Stimulated activated CD8-positive, alpha-beta memory T cell treated with anti-CD3 and anti-CD28 coated beads, Interleukin-15, amount 100 ng/mL, for 4 hours (primary cell): ENCODE measurements around the gene CYB5R4.

Experiments
- DNase-seq, 2 donors: peaks; one replicate each; pipeline ENCODE4 v3.0.0-alpha.2; 2020; ENCODE audit warnings: low read depth in 2 of 2

CYB5R4 gene, protein sequence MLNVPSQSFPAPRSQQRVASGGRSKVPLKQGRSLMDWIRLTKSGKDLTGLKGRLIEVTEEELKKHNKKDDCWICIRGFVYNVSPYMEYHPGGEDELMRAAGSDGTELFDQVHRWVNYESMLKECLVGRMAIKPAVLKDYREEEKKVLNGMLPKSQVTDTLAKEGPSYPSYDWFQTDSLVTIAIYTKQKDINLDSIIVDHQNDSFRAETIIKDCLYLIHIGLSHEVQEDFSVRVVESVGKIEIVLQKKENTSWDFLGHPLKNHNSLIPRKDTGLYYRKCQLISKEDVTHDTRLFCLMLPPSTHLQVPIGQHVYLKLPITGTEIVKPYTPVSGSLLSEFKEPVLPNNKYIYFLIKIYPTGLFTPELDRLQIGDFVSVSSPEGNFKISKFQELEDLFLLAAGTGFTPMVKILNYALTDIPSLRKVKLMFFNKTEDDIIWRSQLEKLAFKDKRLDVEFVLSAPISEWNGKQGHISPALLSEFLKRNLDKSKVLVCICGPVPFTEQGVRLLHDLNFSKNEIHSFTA

DNA sequence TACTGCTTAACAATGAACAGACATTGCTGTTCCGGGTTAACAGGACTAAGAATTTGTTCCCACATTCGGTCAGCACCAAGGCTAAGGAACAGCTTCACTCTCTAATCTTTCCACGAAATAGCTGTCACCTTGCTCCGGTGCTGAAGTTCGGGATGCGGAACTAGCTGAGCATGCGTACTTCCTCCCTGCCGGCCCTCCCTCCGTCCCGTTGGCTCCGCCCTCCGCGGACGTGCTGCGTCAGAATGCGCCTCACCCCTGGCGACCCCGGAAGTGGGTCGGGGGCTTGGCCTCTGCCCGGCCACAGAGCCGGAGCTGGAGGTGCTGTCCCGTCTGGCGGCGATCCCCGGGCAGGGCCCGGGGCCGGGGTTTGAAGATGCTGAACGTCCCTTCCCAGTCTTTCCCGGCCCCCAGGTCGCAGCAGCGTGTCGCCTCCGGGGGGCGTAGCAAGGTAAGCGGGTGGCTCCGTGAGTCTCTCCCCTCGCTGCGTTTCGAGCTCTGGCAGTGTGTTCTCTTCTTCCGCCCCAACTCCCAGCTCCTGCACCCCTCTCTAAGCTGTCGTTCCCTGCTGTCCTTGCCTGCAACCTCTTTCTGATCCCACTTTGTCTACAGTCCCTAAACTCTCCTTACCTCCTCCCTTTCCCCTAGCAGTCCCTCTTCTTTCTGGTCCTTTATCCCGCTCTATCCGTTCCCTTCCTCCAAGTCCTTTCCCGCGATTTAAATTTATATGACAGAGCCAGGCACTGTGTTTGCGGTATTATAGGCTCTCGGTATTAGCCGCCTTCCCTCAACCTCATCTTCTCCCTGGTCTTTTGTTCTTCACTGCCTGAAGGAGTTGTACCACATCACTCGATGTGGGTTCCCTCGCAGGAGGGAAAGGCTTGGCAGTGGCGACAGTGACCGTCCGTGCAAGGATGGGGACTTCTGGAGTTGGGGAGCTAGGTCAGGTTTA, at the start of gene CYB5R4:
Gene CYB5R4, plus strand, starts transcription at position 280 of the 949 bp plus-strand sequence. Its CDS starts 94 bp downstream, at position 374.
- DNase-seq = peak; percentile 82 to 87

DNA sequence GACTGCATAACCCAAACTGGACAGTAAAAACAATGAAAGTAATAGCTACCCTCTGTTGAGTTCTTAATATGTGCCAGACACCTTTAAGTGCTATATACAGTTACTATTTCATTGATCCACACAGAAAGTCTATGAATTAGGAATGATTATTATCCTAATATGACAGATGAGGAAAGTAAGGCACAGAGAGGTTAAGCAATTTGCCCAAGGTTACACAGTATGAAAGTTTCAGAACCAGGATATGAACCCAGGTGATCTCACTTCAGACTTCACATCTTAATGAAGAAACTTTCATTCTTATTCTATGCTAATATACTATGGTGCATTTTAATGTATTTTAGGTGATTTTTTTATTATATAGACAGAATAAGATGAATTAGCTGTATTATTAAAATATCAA, 46.9 kb upstream of the CYB5R4 start:
- DNase-seq = no peak

- no peak for DNase-seq
Measured at GRCh38 chr6:83815631-83816272, 43.7 kb upstream of the CYB5R4 start.

DNA sequence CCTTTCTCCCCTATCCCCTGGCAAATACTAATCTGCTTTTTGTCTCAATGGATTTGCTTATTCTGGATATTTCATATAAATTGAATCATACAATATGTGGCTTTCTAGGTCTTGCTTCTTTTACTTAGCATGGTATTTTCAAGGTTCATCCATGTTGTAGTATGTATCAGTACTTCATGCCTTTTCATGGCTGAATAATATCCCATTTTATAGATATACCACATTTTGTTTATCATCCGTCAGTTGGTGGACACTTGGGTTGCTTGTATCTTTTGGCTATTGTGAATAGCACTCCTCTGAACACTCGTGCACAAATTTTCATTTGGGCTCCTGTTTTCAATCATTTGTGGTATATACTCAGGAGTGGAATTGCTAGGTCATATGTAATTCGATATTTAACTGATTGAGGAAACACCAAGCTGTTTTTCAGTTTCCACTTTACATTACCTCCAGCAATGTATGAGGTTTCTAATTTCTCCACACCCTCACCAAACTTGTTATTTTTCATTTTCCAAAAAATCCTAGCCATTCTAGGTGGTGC, 36.8 kb upstream of the CYB5R4 start:
- DNase-seq = no peak

DNA sequence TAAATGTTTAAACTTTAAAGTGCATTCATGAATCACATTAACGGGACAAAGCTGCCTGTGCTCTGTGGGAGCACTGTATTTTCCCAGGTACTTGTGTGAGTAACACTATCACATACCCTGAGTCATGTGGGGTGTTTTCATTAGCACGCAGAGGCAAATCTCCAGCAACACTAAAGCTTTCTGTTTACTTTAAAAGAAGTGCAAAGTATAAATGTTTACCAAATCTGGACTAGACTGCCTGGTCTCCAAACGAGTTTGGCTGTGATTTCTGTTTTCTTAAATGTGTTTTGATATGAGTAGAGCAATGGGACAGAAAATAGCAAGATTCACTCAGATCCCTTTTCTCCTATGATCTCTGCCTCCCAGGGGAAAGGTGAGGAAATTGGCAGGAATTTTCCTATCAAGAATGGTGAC, 35.1 kb upstream of the CYB5R4 start:
- DNase-seq = no peak

DNA sequence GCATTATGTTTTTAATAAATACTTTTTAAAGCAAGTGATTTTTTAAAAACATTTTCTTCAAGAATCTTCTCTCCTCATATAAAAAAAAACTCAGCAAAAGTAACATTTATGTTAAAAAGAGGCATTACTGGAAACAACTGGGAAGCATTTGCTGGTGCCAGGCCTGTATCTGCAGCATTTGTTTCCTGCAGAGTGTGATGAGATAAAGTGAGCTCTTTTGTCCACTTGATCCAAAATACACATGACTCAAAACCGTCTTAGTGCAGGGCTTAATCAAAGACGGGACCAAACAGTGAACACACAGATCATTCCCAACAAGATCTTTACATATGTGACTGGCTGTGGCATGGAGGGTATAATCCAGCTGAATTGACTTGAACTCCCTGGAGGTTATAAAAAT, 34.7 kb upstream of the CYB5R4 start:
- DNase-seq = no peak

DNA sequence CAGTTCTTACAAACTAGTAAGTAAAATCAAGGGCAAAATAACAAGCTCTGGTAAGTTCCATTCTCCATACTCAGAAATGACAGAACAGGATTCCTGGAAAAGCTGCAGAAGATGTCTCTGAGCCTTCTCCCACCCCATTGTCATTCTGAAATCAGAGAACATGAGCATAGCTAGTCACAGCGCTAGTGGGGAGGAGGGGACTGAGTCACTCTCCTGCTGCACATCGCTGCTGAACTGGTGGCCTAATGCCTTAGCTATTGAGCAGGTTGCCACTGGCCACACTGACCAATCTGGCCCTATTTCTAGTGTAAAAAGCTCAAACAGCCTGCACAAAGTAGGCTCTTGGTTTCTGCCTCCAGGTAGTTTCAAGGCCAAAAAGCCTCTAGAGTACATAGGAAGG, 32.4 kb upstream of the CYB5R4 start:
- no peak for DNase-seq

DNA sequence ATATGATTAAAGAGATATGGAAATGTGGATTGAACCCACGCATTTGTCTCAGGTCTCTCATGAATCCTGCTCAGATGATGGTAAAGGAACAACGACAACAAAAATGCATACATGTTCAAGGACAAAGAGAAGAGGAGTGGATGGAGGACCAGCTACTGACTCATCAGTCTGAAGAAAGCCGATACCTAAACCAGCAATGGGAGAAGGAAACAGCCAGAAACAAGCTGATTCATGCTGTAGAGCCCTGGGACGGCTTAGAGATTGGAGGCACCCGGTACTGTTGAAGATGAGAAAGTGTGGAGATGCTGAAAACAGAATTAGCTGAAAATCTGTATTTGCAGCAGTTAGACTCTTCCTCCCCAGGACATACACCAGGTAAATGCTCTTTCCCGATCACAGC, 20.8 kb upstream of the CYB5R4 start:
- no peak for DNase-seq

DNA sequence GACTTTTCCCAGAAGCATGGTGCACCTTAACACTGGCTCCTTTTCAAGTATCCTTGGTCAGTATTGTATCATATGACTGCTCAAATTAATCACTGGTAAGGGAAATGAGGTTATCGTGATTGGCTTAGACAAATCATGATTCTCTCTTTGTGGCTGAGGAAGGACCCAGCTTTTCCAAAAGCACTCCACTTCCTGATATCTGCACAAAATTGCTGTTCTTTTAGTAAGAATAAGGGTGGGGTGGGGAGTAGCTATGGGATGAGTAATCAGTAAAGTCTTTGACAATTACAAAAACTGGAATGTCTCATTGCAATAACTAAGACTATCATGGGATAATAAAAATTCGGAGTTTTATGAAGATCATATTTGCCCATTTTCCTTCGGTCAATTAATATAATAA, 15.3 kb upstream of the CYB5R4 start:
- no peak for DNase-seq

DNA sequence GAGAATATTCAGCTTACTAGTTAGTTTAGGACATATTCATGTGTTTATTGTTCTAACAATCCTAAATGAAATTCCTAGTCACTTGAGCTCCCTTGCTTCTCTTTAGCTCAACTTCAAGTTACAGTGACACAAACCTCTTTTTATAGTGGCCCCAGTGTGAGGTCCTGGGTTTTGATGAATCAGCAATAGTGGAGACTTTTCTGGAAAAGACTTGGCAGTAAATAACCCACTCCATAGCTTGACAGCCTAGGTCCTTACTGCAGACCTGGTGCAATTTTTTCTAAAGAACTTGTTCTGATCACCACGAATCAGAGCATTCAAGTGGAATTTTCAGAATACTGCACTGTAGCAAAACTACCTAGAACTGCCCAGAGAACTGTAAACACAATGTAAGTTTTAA, 13.2 kb upstream of the CYB5R4 start:
- no peak for DNase-seq

- DNase-seq = no peak
Measured at GRCh38 chr6:83847179-83847578, 12.3 kb upstream of the CYB5R4 start.

DNA sequence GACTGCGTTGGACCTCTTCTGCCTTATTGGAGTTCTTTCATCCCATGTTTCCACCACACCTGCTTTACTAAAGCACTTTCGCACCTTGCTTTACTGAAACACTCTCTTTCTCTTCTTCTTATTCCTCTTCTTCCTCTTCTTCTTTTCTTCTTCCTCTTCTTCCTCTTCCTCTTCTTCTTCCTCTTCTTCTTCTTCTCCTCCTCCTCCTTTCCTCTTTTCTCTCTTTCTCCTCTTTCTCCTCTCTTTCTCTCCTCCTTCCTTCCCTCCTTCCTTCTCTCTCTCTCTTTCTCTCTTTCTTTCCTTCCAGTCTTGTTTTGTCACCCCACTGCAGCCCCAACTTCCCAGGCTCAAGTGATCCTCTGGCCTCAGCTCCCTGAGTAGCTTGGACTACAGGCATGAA, 10.4 kb upstream of the CYB5R4 start:
- no peak for DNase-seq

DNA sequence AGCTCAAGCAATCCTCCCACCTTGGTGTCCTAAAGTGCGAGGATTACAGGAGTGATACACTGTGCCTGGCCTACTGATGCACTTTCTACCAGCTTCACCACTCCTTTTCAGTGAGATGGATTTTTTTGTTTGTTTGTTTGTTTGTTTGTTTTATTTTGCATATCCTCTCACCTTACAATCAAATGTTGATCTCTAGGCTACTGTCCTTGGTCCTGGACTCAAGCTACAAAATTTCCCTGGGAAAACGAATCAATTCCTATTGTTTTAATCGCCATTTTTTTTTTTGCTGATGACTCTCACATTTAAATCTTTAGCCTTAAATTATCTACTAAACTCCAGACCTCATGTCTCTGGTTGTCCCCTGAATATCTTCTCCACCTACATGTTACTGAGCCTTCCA, 9.9 kb upstream of the CYB5R4 start:
- no peak for DNase-seq

GRCh38 chr6:83852528-83853177, 6.8 kb upstream of the CYB5R4 start:
- DNase-seq = no peak

- no peak for DNase-seq
Measured at GRCh38 chr6:83853178-83854000, 6.1 kb upstream of the CYB5R4 start, which contains the start of gene RIPPLY2. Gene RIPPLY2, plus strand, starts transcription at chr6:83853360. Its CDS starts 57 bp downstream, at chr6:83853417.

DNA sequence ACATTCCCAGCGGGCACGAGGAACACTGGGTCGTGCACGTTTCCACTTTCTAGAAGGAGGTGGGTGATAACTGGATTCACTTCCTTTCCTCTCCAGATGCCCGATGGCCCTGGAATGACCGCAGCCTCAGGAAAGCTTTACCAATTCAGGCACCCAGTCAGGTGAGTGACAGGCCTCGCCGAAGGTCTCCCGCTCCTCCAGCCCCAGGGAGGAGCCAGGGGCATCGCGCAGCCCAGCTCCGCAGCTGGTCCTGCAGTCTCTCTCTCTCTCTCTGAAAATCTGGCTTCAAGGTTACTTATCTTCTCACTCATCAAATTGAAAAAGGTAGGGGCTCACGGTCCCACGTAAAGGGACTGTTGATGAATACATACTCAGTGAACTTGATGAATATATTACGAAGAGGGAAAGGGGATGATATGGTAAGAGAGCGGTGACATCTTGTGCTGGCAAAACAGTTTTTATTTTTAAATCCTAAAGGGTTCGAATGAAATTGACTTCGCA, 5.4 kb upstream of the CYB5R4 start:
- DNase-seq = no peak

GRCh38 chr6:83854766-83855165, 4.7 kb upstream of the CYB5R4 start:
- DNase-seq = no peak

DNA sequence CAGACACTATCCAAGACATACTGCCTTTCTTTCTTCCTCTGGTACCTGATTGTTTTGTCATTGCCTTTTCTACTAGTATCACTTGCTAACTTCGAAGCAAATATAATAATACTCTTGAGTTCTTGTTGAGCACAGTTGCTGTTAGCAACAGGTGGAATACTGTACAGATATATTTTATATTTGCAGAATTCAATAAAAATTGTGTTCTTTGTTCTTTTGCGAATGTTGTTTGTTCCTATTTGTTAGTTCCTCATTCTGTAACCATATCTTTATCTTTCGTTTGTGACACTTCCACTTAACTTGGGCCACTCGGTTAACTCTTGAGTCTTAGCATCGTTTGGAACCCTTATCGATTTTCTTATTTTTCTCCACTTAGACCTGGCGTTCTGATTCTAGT, 868 bp downstream of the CYB5R4 start:
- DNase-seq = no peak

DNA sequence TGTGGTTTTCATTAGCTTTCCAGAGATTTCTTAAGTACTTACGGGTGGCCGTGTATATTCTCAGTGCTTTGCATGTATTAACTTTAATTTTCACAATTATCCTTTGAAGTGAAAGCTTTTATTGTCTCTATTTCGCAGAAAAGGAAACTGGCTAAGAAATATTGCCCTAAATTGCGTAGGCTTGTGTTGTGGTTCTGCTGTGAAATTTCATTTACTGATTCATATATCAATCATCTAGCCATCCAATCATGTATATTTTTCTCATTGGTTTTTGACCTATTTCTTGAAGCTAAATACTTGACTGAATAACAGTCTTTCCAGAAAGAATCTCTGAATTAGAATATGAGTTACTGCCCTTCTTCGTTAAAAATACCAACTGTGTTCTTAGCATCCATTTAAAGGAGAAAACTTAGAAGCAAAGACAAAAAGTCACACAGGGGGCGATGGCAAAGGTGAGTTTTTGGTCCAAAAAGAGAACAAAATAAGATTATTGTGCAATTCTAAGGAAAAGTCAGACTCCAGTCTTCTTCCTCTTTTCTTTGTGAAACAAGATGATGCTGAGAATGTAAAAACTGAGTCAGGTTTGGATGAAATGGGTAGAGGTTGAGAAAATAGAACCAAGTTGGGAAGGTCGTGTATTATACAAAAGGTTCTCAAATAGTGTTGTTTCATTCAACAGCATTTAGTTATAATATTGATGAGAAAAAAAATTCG, 1.4 kb downstream of the CYB5R4 start:
- no peak for DNase-seq
